HCT116 (cell line): ENCODE measurements around the gene PLEKHG1. TPM values are rescaled to one million over a fixed set of nuclear protein-coding genes. Genes with fewer than 3 reads are reported as not detected.

Source experiments
- ATAC-seq: fragments of 200-7000 bp; cut with Tn5 transposase; 2 replicates; pipeline ENCODE4 v1.9.1; 2020; ENCODE audit warnings: mild to moderate bottlenecking, moderate library complexity
- BruUV-seq: library from RNA; stranded (reverse); fragments of 400-500 nt; replicated peaks from 2 replicates; lab custom pipeline; 2021; lab: Mats Ljungman, UMichigan
- CTCF ChIA-PET: fragments of 300-600 bp; sonication (Branson Sonifier 250); formaldehyde crosslinking; loops from one replicate; lab custom pipeline; 2021; ENCODE audit warnings: antibody characterized with exemption; lab: Charles Lee
- POLR2A ChIA-PET: fragments of 300-600, 350-600 bp; sonication (Branson Sonifier 250); formaldehyde crosslinking; loops from one replicate; lab custom pipeline; 2021; ENCODE audit warnings: antibody characterized with exemption; lab: Charles Lee
- RAD21 ChIA-PET, 2 experiments: fragments of 300-600 bp; sonication (Branson Sonifier 250); formaldehyde crosslinking; loops; one replicate each; lab custom pipeline; 2023; ENCODE audit warnings: low total read pairs in 2 of 2; ENCODE audit not compliant: uncharacterized antibody in 2 of 2, unreplicated experiment in 2 of 2, low non-redundant PET in 1 of 2; lab: Charles Lee
- DNase-seq: peaks from one replicate; pipeline ENCODE4 v3.0.0-alpha.2; 2010; ENCODE audit warnings: low read depth, low spot score
- H2AFZ ChIP-seq: fragments of 200-600 bp; shearing (Covaris generic), sonication (generic); 2 replicates; pipeline ENCODE4 v1.6.1; 2017; ENCODE audit warnings: low read depth, mixed run types, mixed read lengths, antibody characterized with exemption, low read length; ENCODE audit not compliant: poor library complexity, severe bottlenecking
- H3K27ac ChIP-seq: 2 replicates; pipeline ENCODE4 v1.5.1; 2012; ENCODE audit warnings: low read depth, low read length
- H3K27me3 ChIP-seq: fragments of 200-600 bp; sonication (generic); 2 replicates; pipeline ENCODE4 v1.6.1; 2016; ENCODE audit warnings: mixed run types, low read length, mixed read lengths; ENCODE audit not compliant: insufficient read depth
- H3K36me3 ChIP-seq, 2 experiments: fragments of 200-500 bp in 1 of 2; fragments of 200-600 bp in 1 of 2; sonication (Bioruptor generic) in 1 of 2; sonication (generic) in 1 of 2; 2 replicates each; pipeline versions ENCODE4 v1.5.1 to v1.6.1; 2014 to 2016; ENCODE audit warnings: low read length in 2 of 2, inconsistent platforms in 1 of 2, mixed read lengths in 1 of 2, mixed run types in 1 of 2; ENCODE audit not compliant: insufficient read depth in 2 of 2, control insufficient read depth in 1 of 2
- H3K4me1 ChIP-seq, 2 experiments: fragments of 200-600 bp in 1 of 2; sonication (generic) in 1 of 2; 2 replicates each; pipeline versions ENCODE4 v1.5.1 to v1.6.1; 2012 to 2017; ENCODE audit warnings: low read length in 2 of 2, inconsistent platforms in 1 of 2, mild to moderate bottlenecking in 1 of 2, mixed read lengths in 1 of 2, mixed run types in 1 of 2, moderate library complexity in 1 of 2; ENCODE audit not compliant: insufficient read depth in 2 of 2, control insufficient read depth in 1 of 2
- H3K4me2 ChIP-seq: fragments of 200-600 bp; sonication (generic); 2 replicates; pipeline ENCODE4 v1.6.1; 2017; ENCODE audit warnings: mixed run types, low read length, mixed read lengths
- H3K4me3 ChIP-seq, 2 experiments: fragments of 200-600 bp in 1 of 2; sonication (generic) in 1 of 2; replicated peaks in 1 of 2; 2 replicates each; pipeline ENCODE4 v1.5.1; 2011 to 2016; ENCODE audit warnings: low read length in 2 of 2, control low read depth in 1 of 2, low read depth in 1 of 2, mild to moderate bottlenecking in 1 of 2, mixed read lengths in 1 of 2, mixed run types in 1 of 2
- H3K79me2 ChIP-seq: fragments of 200-600 bp; sonication (generic); 2 replicates; pipeline ENCODE4 v1.6.1; 2017; ENCODE audit warnings: mild to moderate bottlenecking, mixed run types, low read length, moderate library complexity, mixed read lengths; ENCODE audit not compliant: insufficient read depth
- H3K9ac ChIP-seq: fragments of 200-600 bp; sonication (generic); 2 replicates; pipeline ENCODE4 v1.6.1; 2016; ENCODE audit warnings: low read length, mixed read lengths
- H3K9me2 ChIP-seq: fragments of 200-600 bp; sonication (generic), shearing (Covaris generic); 2 replicates; pipeline ENCODE4 v1.6.1; 2017; ENCODE audit warnings: mixed run types, mild to moderate bottlenecking, moderate library complexity; ENCODE audit not compliant: insufficient read depth
- H3K9me3 ChIP-seq, 2 experiments: fragments of 200-500 bp in 1 of 2; fragments of 200-600 bp in 1 of 2; sonication (Bioruptor generic) in 1 of 2; sonication (generic) in 1 of 2; 2 replicates each; pipeline ENCODE4 v1.6.1; 2014 to 2017; ENCODE audit warnings: low read length in 2 of 2, mixed read lengths in 2 of 2, inconsistent platforms in 1 of 2, low read depth in 1 of 2, mild to moderate bottlenecking in 1 of 2, mixed run types in 1 of 2, moderate library complexity in 1 of 2; ENCODE audit not compliant: control insufficient read depth in 1 of 2, insufficient read depth in 1 of 2
- H4K20me1 ChIP-seq: fragments of 200-600 bp; sonication (generic), shearing (Covaris generic); 2 replicates; pipeline ENCODE4 v1.6.1; 2017; ENCODE audit warnings: mixed run types, mild to moderate bottlenecking, moderate library complexity; ENCODE audit not compliant: insufficient read depth
- CEBPB ChIP-seq: IDR thresholded peaks from 2 replicates; pipeline ENCODE4 v1.6.1; 2012; ENCODE audit warnings: low read depth
- ELF1 ChIP-seq: IDR thresholded peaks from 2 replicates; pipeline ENCODE4 v1.6.1; 2012; ENCODE audit warnings: low read depth, borderline replicate concordance
- EZH2phosphoT487 ChIP-seq: fragments of 200-600 bp; IDR thresholded peaks from 2 replicates; pipeline ENCODE4 v1.6.1; 2018; ENCODE audit warnings: antibody characterized with exemption, borderline replicate concordance
- MAX ChIP-seq: IDR thresholded peaks from 2 replicates; pipeline ENCODE4 v1.6.1; 2012
- POLR2AphosphoS5 ChIP-seq: IDR thresholded peaks from 2 replicates; pipeline ENCODE4 v1.6.1; 2011; ENCODE audit warnings: mild to moderate bottlenecking, low read depth, low read length, moderate library complexity
- REST ChIP-seq: IDR thresholded peaks from 2 replicates; pipeline ENCODE4 v1.6.1; 2012; ENCODE audit warnings: low read depth
- SIN3A ChIP-seq: IDR thresholded peaks from 2 replicates; pipeline ENCODE4 v1.6.1; 2012; ENCODE audit warnings: low read depth
- ZFX ChIP-seq: fragments of 450-650 bp; IDR thresholded peaks from 2 replicates; pipeline ENCODE4 v1.6.1; 2017
- intact Hi-C: fragments of 100-400 bp; cut with micrococcal nuclease; formaldehyde crosslinking; loops from 2 replicates; pipeline ENCODE4 v1.10.0; 2022
- total RNA-seq: library from RNA; stranded (reverse); gene quantifications from one replicate; pipeline ENCODE4 v1.2.1, GENCODE V29; 2021; ENCODE audit not compliant: unreplicated experiment

The PLEKHG1 gene
- total RNA-seq, 1 experiment from 2014 or later, result 10.4 TPM

- no peak overlapping the region for H3K4me2 ChIP-seq
- no peak overlapping the region for H3K4me3 ChIP-seq
- no peaks in the 10 kb centered on the region for H3K9me2 ChIP-seq
- TF ChIP-seq EZH2phosphoT487 (no peak), MAX (no peak), ZFX (no peak), REST (no peak), CEBPB (no peak), POLR2AphosphoS5 (no peak), ELF1 (no peak), SIN3A (no peak)
- ChIA-PET POLR2A (no interaction called here), RAD21 (no interaction called here), CTCF (no interaction called here)
- H3K9me3 ChIP-seq, result no peaks in the 10 kb centered on the region
- ATAC-seq (no peak), DNase-seq (no peak)
- no peaks in the 10 kb centered on the region for H4K20me1 ChIP-seq
- intact Hi-C loops, result no loop called here
- H3K4me1 ChIP-seq, result peaks cover 4 to 13% of the 10 kb centered on the region in 2 experiments; a peak in 2 of 4 replicates
- H2AFZ ChIP-seq, result no peak overlapping the region
- H3K9ac ChIP-seq, result no peak overlapping the region
- BruUV-seq, result no TSS peak
- no peaks in the 10 kb centered on the region for H3K27me3 ChIP-seq
- H3K79me2 ChIP-seq, result no peaks in the 10 kb centered on the region
- no peak overlapping the region for H3K27ac ChIP-seq
- H3K36me3 ChIP-seq, result no peaks in the 10 kb centered on the region
Measured at GRCh38 chr6:150603176-150603575, 3.5 kb downstream of the PLEKHG1 start.
